AG08395 (cell line): ENCODE data around the gene ADCY9.
A peak's percentile ranks its signal among the peaks of the same experiment; 100 is the strongest.
"Not testable (repeated sequence)": the region's sequence is repeated elsewhere in the genome, so short reads cannot be mapped to it uniquely, and the experiment has no call there.

ENCODE experiments used
- DNase-seq: peaks from one replicate; pipeline ENCODE4 v3.0.0; 2012; ENCODE audit warnings: mixed read lengths, low spot score

Gene ADCY9

DNA sequence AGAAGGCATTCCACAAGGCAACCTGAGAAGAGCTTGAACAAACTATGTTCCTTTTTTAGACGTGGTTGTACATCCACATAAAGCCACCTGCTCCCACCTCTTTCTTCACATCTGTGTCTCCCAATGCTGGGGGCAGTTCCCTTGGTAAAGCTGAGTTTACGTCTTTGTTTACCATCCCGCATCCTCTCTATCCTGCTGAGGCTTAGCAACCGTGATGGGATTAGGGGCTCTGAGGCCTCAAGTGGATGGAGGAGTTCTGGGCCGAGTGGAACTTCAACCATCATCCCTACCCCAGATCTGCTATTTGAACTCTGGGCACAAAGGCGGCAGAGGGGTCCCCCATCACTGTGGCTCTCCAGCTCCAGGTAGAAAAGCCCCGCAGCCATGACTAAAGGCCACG is 141.5 kb downstream of the ADCY9 start:
- no peak for DNase-seq

DNA sequence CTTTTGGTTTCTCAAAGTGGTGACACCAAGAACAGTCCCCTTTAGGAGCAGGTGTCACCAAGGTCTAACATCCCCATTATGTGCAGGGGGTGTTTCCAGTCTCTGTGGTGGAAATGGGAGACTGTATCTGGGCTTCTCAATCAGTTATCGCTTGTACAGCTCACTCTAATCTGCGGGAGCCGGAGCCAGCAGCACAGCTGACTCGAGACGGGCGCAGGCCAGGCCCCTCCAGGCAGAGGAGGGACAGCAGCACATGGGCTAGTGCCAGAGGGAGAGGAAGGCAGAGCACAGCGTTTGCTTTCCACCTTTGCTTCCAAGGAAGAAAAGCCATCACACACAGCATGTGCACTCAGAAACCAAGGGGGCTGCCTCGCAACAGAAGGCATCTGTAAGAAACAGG is 144.5 kb downstream of the ADCY9 start:
- DNase-seq = no peak

DNA sequence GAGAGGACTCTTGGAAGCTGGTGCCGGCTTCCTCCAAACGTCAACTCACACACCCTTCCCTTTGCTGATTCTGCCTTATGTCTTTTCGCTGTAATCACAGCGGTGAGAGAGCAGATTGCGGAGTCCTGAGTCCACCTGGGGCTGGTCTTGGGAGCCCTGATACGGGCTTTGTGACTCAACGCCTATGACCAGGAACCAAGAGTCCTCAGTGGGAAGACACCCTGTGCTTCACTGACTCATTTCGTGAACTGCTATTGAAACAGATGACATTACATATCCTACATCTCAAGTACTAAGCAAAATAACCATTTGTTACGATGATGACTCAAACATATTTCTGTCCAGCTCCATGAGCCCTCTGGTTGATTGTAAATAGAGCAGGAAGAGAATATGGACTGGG is 145.0 kb downstream of the ADCY9 start:
- peak; percentile 19 for DNase-seq

DNA sequence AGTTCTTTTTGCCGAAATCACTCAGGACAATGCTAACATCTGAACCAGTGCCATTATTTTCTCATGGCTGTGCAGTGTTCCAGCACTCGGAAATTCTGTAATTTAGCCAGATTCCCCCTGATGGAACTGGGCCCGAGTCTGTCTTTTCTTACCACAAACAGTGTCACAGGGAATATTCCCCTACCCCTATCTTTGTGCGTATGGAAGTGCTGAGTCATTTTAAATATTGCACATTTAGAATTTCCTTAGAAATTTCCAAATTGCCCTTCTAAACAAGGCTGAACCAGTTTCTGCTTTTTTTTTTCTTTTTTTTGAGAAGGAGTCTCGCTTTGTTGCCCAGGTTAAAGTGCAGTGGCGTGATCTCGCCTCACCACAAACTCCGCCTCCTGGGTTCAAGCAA is 147.7 kb downstream of the ADCY9 start:
- no peak for DNase-seq

- DNase-seq = no peak
Measured at GRCh38 chr16:3966681-3967080, 149.6 kb downstream of the ADCY9 start.

DNA sequence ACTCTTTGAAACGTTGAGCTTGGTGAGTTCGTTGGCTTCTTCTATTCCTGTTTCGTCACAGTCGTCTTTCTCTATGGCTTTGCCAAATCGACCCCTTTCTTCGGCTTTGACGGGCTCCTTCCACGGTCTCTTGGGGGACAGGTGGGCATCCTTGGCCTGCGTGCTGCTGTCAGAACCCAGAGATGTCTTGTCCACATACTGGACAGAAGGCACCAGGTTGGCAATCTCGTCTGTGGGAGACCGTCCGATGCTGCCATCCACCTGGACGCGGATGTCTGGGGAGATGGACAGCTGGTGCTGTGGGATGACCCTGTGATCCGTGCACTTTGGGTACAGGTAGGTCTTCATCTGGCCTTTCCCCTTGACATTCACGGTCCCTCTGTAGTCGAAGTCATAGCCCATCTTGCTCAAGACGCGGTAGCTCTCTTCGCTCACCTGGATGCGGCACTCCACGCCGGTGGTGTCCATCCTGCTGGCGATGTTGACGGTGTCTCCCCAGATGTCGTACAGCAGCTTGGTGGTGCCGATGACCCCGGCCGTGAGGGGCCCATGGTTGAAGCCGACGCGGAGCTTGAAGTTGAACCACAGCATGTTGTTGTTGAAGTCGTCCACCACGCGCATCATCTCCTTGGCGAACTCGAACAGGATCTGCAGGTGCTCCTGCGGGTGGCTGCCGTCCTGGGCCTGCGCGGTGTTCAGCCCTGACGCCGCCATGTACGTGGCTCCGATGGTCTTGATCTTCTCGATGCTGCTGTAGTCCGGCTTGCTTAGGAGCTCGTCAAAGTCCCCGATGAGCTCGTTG is 150.3 kb downstream of the ADCY9 start:
- DNase-seq = no peak

DNA sequence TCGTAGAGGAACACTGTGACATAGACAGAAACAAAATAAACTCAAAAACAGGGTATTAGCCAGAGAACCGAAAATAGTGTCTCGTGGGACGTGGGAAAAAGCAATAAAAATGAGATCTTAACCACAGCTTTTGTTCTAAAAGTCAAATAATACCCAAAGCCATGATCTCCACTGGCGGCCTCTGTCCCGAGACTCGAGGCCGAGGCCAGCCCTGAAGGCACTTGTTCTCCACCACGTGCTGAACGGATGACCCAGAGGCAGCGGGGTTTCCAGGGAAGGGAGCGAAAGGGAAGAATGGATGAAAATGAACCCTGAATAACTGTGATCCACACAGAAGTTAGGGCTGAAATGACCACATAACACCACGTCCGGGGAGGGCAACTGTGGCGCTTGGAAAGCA is 150.9 kb downstream of the ADCY9 start:
- DNase-seq = no peak

DNA sequence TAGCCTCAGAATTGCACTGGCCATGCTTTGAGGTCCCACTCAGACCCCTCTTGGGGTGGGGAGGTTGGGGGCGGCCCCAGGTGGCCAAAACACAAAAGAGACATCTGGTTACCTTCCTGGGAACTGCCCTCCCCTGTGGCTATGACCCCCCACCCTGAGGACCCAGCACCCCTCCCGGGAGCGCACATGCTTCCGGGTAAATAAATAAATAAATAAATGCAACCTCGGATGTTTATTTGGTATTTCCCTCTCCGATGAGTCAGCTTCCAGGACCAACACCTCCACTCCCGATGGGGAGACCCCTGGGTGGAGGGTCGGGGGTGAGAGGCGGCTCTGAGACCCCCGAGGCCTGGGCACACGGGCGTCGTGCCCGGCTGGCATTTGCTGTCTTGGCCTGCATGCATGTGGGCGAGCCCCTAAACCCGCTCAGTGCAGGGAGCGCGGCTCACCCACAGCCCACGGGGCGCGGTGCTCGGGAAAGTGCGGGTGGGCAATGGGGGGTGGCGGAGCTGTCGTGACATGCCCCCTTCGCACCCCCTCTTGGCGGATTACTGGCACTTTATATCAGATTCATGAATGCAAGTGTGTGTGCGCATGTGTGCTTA is 151.5 kb downstream of the ADCY9 start:
- no peak for DNase-seq

DNA sequence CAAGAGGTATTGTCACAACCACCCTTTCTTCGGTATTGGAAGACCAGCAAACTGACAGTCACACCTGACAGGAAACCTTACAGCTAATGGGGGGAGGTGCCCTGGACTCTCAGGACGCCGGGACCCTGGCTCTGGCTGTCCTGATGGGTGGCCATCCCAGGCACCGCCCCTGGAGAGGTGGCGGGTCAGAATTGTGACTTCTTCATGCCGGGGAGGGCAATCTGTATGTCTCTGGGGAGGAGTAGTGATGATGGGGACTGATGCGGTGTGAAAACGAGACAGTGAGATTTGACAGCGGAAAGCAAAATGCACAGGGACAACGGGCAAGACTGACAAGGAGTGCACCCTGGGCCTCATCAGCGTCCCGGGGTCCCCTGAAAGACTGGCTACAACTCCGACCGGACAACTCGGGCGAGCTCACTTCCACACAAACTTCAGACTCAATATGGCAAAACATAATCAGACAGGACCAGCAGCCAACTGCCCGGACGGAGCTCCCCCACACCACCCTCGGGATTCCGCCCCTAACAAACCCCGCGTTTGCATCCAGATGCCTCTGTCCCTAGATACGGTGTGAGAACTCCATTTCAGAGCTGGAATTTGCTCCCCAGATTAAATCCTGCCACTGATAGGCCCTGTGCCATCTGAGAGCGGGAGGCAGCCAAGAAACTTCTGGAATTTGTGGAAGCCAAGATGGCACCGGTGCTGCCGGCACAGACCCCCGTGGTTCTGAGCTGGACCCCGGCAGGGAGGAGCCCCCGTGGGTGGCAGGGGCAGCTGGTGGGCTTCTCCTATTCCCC is 152.2 kb downstream of the ADCY9 start:
- DNase-seq = no peak

DNA sequence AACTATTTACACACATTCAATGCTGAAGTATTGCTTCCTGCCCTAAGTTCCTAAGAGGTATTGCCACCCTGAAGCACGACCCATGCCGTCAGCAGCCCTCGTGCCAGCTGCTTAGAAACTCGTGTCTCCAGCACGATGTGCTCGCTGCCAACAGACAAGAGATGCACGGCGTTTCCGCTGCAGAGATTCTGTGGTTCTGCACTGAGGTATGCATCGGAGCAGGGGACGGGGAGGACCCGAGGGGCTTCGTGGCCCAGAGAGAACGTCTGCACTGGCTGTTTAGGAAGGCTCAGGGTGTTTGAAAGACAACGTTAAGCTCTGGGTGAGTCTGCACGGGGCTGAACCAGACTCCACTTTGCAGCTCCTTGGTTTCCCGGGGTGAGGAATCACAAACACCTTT is 153.0 kb downstream of the ADCY9 start:
- no peak for DNase-seq

DNA sequence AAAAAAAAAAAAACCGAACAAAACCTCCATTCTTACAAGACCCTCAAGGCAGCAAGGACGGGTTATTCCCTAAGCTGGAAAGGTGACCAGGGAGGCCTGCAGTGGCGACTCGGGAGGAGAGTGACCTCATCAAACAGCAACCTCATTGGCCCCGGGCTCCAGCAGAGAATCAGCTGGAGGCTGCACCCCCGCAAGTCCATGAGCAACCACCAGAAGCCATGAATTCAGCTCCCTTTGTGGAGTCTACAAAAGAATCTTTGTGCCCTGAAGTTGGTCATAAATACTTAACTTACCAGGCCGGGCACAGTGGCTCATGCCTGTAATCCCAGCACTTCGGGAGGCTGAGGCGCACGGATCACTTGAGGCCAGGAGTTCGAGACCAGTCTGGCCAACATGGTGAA is 154.8 kb downstream of the ADCY9 start:
- peak; percentile 64 for DNase-seq

- not testable (repeated sequence) for DNase-seq
Measured at GRCh38 chr16:3959926-3960590, 156.2 kb downstream of the ADCY9 start.

DNA sequence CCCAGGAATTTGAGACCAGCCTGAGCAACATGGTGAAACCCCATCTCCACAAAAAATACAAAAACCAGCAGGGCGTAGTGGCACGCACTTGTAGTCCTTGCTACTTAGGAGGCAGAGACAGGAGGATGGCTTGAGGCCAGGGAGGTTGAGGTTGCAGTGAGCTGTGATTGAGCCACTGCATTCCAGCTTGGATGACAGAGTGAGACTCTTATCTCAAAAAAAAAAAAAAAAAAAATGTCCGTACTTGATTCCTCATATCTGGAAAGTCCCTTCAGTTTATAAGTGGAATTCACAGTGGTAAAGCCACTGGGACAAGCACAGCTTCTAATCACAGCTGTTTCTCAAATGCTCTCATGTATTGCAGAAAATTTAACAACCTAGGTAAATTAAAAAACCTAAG is 157.1 kb downstream of the ADCY9 start:
- no peak for DNase-seq

- DNase-seq = no peak
Measured at GRCh38 chr16:3957344-3957980, 158.8 kb downstream of the ADCY9 start.

GRCh38 chr16:3954411-3954921 is 161.8 kb downstream of the ADCY9 start:
- DNase-seq = no peak

DNA sequence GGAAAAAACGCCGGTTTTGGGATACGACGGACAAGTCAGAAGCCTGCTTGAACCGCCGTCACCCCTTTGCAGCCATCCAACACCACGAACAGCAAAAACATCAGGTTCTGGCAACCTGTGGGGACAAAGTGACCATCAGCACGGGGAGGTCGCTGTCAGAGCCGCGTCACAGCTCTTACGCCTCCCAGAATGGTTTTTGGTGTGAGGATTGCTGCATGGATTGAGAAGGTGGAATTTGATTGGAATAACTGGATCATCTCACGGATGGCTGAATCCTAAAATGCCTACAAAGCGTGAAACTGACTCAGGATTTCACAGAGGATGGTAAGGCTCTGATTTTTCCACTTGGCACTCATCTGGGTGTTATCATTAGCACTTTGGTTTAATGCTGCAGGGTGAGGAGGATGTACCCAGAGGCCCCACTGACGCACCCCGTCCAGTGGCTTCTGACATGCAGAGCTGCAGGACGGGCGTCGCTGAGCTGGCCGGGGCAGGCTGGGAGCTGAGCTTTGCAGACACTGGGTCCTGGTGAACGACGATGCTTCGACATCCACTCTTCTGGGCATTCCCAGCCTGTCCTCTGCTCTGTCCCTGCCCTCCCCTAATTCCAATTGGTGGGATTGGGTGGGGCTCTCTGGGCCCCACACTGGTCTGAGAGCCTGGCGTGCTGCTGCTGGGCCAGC is 162.4 kb downstream of the ADCY9 start:
- no peak for DNase-seq

DNA sequence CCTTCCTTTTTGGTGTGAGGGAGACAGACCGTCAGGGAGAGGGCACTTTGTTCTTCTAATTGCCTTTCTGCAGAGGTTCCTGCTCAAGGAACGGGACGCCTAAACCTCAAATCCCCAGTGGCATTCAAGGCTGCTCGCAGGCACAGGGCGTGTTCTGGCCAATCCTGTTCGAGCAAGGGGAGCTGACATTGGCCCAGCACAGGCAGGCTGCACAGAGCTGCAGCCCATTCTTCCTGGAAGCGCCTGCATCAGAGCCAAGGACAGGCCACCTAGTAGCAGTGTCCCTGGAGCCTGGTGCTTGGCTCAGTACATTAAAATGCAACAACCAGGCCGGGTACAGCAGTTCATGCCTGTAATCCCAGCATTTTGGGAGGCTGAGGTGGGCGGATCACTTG is 163.5 kb downstream of the ADCY9 start:
- peak; percentile 82 for DNase-seq

GRCh38 chr16:3951861-3952736 is 164.1 kb downstream of the ADCY9 start:
- DNase-seq = no peak

- DNase-seq = not testable (repeated sequence)
Measured at GRCh38 chr16:3951380-3951779, 164.9 kb downstream of the ADCY9 start.
